SK-N-SH treated with all-trans-retinoic acid at 6 μM for 48 hours (cell line): ENCODE measurements around the gene GNAS.

Experiments
- ATAC-seq: fragments of 200-7000 bp; cut with Tn5 transposase; 3 replicates; pipeline ENCODE4 v1.9.1; 2020; ENCODE audit warnings: mild to moderate bottlenecking, moderate library complexity
- CSDC2 ChIP-seq: fragments of 250-450 bp; sonication (Bioruptor Pico); IDR thresholded peaks from 2 replicates; pipeline ENCODE4 v1.5.0; 2020; ENCODE audit warnings: mild to moderate bottlenecking, moderate library complexity
- CSRNP3 ChIP-seq: fragments of 250-450 bp; sonication (Bioruptor Pico); IDR thresholded peaks from 2 replicates; pipeline ENCODE4 v1.5.1; 2021; ENCODE audit warnings: mild to moderate bottlenecking, moderate library complexity
- ESRRG ChIP-seq: fragments of 250-450 bp; sonication (Bioruptor Pico); IDR thresholded peaks from 2 replicates; pipeline ENCODE4 v1.6.1; 2021; ENCODE audit warnings: mild to moderate bottlenecking
- ISL1 ChIP-seq: fragments of 250-450 bp; sonication (Bioruptor Pico); IDR thresholded peaks from 2 replicates; pipeline ENCODE4 v2.1.2; 2022; ENCODE audit warnings: mild to moderate bottlenecking, moderate library complexity
- PATZ1 ChIP-seq: fragments of 250-450 bp; sonication (Bioruptor Pico); IDR thresholded peaks from 2 replicates; pipeline ENCODE4 v1.8.0; 2020; ENCODE audit warnings: mild to moderate bottlenecking, moderate library complexity, borderline replicate concordance
- POU6F1 ChIP-seq: fragments of 250-450 bp; sonication (Bioruptor Pico); IDR thresholded peaks from 2 replicates; pipeline ENCODE4 v1.8.0; 2021; ENCODE audit warnings: low read depth, mild to moderate bottlenecking, moderate library complexity, borderline replicate concordance
- PPARA ChIP-seq: fragments of 250-450 bp; sonication (Bioruptor Pico); IDR thresholded peaks from 2 replicates; pipeline ENCODE4 v1.5.0; 2020; ENCODE audit warnings: mild to moderate bottlenecking, borderline replicate concordance
- RARB ChIP-seq: fragments of 250-450 bp; sonication (Bioruptor Pico); IDR thresholded peaks from 2 replicates; pipeline ENCODE4 v1.8.0; 2021; ENCODE audit warnings: mild to moderate bottlenecking, moderate library complexity
- SNAI2 ChIP-seq: fragments of 250-450 bp; sonication (Bioruptor Pico); IDR thresholded peaks from 2 replicates; pipeline ENCODE4 v1.5.0; 2020; ENCODE audit warnings: mild to moderate bottlenecking, moderate library complexity
- TCF4 ChIP-seq: fragments of 250-450 bp; sonication (Bioruptor Pico); IDR thresholded peaks from 2 replicates; pipeline ENCODE4 v1.8.0; 2021; ENCODE audit warnings: mild to moderate bottlenecking, moderate library complexity, borderline replicate concordance
- TOX ChIP-seq: fragments of 250-450 bp; sonication (Bioruptor Pico); IDR thresholded peaks from 2 replicates; pipeline ENCODE4 v1.8.0; 2021; ENCODE audit warnings: mild to moderate bottlenecking, moderate library complexity, borderline replicate concordance
- TSHZ2 ChIP-seq: fragments of 250-450 bp; sonication (Bioruptor Pico); IDR thresholded peaks from 2 replicates; pipeline ENCODE4 v1.5.0; 2020; ENCODE audit warnings: mild to moderate bottlenecking, moderate library complexity
- ZC3H10 ChIP-seq: fragments of 250-450 bp; sonication (Bioruptor Pico); IDR thresholded peaks from 2 replicates; pipeline ENCODE4 v1.5.1; 2021; ENCODE audit warnings: mild to moderate bottlenecking, moderate library complexity
- ZFP3 ChIP-seq: fragments of 250-450 bp; sonication (Bioruptor Pico); IDR thresholded peaks from 2 replicates; pipeline ENCODE4 v1.5.0; 2020; ENCODE audit warnings: mild to moderate bottlenecking, moderate library complexity
- ZFP30 ChIP-seq: fragments of 450-650 bp; formaldehyde crosslinking; IDR thresholded peaks from 2 replicates; pipeline ENCODE4 v1.5.0; 2022; ENCODE audit warnings: mild to moderate bottlenecking, moderate library complexity
- ZNF565 ChIP-seq: fragments of 450-650 bp; formaldehyde crosslinking; conservative IDR thresholded peaks from 2 replicates; pipeline ENCODE4 v1.5.0; 2020; ENCODE audit warnings: low read depth, mild to moderate bottlenecking, moderate library complexity
- ZNF70 ChIP-seq: fragments of 450-650 bp; formaldehyde crosslinking; IDR thresholded peaks from 2 replicates; pipeline ENCODE4 v1.5.0; 2020; ENCODE audit warnings: mild to moderate bottlenecking, moderate library complexity
- ZNF8 ChIP-seq: fragments of 450-650 bp; formaldehyde crosslinking; IDR thresholded peaks from 2 replicates; pipeline ENCODE4 v1.5.0; 2020; ENCODE audit warnings: mild to moderate bottlenecking, moderate library complexity

GNAS gene

GRCh38 chr20:58810879-58811250 lies 41.7 kb upstream of the GNAS start:
- no peak for ATAC-seq
- no peak for TF ChIP-seq POU6F1 (CRISPR knock-in tag)
- TF ChIP-seq SNAI2 (CRISPR knock-in tag) = no peak
- TF ChIP-seq CSRNP3 (CRISPR knock-in tag) = no peak
- TF ChIP-seq ISL1 (CRISPR knock-in tag) = no peak
- no peak for TF ChIP-seq TOX (CRISPR knock-in tag)
- no peak for TF ChIP-seq ZNF70
- TF ChIP-seq TCF4 (CRISPR knock-in tag) = no peak
- no peak for TF ChIP-seq PATZ1
- TF ChIP-seq ESRRG = no peak
- no peak for TF ChIP-seq ZC3H10 (CRISPR knock-in tag)
- TF ChIP-seq ZFP30 (CRISPR knock-in tag) = no peak
- TF ChIP-seq RARB = no peak

GRCh38 chr20:58811334-58811733 lies 41.2 kb upstream of the GNAS start:
- TF ChIP-seq ZFP30 (CRISPR knock-in tag) = no peak
- no peak for TF ChIP-seq TOX (CRISPR knock-in tag)
- no peak for TF ChIP-seq ZNF8 (CRISPR knock-in tag)
- no peak for TF ChIP-seq PATZ1
- no peak for TF ChIP-seq CSDC2 (CRISPR knock-in tag)
- no peak for TF ChIP-seq TSHZ2 (CRISPR knock-in tag)
- no peak for TF ChIP-seq POU6F1 (CRISPR knock-in tag)
- no peak for TF ChIP-seq PPARA (CRISPR knock-in tag)
- TF ChIP-seq, all 23 proteins: peak for 0

GRCh38 chr20:58813369-58813768 lies 39.1 kb upstream of the GNAS start:
- TF ChIP-seq SNAI2 (CRISPR knock-in tag) (no peak), PATZ1 (no peak), ZC3H10 (CRISPR knock-in tag) (no peak), TSHZ2 (CRISPR knock-in tag) (no peak), RARB (no peak), PPARA (CRISPR knock-in tag) (no peak), ZFP3 (no peak), ZNF565 (CRISPR knock-in tag) (no peak), ZFP30 (CRISPR knock-in tag) (no peak), CSRNP3 (CRISPR knock-in tag) (no peak)
- ATAC-seq = no peak

More at GRCh38 chr20:58811334-58811733, 41.2 kb upstream of the GNAS start:
- no peak for ATAC-seq
